Lower leg skin (tissue), 3 donors: ENCODE measurements around the gene CRYGA.
"Not testable (repeated sequence)": the region's sequence is repeated elsewhere in the genome, so short reads cannot be mapped to it uniquely, and the experiment has no call there.

Experiments used
- POLR2A ChIP-seq, 2 donors: fragments of 450-650 bp; IDR thresholded peaks; one replicate each; pipeline ENCODE4 v1.6.1; 2016 to 2017; ENCODE audit warnings: antibody characterized with exemption in 2 of 2, mild to moderate bottlenecking in 1 of 2, moderate library complexity in 1 of 2
- TF ChIP-seq, protein P1 (sequence below), 3 donors: fragments of 450-650 bp; IDR thresholded peaks; one replicate each; pipeline ENCODE4 v1.5.1; 2016; ENCODE audit warnings: antibody characterized with exemption in 3 of 3, mild to moderate bottlenecking in 3 of 3, moderate library complexity in 2 of 3

DNA sequence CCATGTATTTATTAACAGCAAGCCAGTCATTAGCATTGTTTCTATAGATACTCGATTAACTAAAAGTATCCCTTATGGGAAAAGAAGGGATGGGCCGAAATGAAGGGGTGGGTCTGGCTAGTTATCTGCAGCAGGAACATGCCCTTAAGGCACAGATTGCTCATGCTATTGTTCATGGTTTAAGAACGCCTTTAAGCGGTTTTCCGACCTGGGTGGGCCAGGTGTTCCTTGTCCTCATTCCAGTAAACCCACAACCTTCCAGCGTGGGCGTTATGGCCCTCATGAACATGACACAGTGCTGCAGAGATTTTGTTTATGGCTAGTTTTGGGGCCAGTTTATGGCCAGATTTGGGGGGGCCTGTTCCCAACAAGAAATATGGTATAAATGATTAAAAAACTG, 25.1 kb downstream of the CRYGA start:
- TF ChIP-seq POLR2A (IDR thresholded peaks at IDR 0.05) = not testable (repeated sequence)
- TF ChIP-seq, protein P1, sequence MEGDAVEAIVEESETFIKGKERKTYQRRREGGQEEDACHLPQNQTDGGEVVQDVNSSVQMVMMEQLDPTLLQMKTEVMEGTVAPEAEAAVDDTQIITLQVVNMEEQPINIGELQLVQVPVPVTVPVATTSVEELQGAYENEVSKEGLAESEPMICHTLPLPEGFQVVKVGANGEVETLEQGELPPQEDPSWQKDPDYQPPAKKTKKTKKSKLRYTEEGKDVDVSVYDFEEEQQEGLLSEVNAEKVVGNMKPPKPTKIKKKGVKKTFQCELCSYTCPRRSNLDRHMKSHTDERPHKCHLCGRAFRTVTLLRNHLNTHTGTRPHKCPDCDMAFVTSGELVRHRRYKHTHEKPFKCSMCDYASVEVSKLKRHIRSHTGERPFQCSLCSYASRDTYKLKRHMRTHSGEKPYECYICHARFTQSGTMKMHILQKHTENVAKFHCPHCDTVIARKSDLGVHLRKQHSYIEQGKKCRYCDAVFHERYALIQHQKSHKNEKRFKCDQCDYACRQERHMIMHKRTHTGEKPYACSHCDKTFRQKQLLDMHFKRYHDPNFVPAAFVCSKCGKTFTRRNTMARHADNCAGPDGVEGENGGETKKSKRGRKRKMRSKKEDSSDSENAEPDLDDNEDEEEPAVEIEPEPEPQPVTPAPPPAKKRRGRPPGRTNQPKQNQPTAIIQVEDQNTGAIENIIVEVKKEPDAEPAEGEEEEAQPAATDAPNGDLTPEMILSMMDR (IDR thresholded peaks at IDR 0.05) = not testable (repeated sequence)
